ENCODE measurements around the gene GPR132.
A peak's percentile ranks its signal among the peaks of the same experiment; 100 is the strongest.

Gene GPR132

GRCh38 chr14:105073720-105074600 is 8.7 kb upstream of the GPR132 start:
- no peak for DNase-seq

DNA sequence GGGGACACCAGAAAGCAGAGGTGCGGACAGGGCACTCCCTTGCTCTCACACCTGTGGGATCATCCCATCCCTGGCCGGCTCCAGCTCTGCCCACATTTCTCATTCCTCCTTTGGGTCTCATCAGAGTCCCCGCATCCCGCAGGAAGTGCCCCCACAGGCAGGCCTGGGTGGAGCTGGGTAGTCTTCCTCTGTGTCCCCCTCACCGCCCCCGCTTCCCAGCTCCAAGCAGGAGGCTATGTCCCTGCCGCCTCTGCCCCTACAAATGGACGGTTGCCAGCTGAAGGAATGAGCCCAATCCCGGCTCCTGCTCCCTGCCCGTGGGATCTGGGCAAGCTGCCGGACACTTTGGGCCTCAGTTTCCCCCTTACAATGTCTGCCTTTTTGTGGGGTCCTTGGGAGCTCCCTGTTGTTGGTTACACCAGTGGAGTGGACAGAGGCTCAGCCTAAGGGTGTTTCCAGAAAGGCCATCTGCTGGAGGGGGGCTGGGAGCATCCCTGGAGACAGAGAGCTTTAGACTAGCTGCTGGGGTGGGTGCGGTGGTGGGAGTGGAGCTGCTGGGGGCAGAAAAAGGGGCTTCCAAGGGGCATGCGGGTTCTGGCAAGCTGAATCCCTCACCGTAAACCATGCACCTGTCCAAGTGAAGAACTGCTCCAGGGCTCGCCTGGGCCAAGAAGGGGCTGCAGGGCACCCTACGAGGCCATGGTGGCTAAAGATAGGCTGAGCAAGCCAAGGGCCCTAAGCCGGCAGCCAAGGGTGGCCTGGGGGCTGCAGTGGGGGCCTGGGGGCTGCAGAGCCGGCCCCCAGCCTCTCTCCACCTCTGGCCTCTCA is 7.9 kb upstream of the GPR132 start:
- DNase-seq, result no peak

DNA sequence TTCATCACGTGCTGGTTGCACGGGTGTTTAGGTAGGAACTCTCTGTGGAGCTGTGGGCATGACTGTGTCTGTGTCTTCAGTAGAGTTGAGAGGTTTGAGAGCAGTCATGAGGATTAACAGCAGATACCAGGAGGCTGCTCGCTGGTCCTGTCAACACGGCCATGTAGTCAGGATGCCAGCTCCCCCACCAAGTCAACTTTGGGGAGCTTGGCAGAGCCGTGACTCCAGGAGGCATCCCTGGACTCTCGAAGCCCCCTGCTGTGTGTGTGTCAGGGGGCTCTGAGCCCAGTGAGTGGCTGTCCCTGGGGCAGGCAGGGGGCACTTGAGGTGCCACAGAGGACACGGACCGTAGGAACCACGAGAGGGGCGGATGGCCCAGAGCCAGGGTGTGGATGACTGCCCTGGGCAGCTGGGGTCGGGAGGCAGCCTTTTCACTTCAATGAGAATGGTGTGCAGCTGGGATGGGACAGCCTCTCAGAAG is 7.2 kb upstream of the GPR132 start:
- no peak for DNase-seq

GRCh38 chr14:105071942-105072341 is 6.7 kb upstream of the GPR132 start:
- no peak for DNase-seq

DNA sequence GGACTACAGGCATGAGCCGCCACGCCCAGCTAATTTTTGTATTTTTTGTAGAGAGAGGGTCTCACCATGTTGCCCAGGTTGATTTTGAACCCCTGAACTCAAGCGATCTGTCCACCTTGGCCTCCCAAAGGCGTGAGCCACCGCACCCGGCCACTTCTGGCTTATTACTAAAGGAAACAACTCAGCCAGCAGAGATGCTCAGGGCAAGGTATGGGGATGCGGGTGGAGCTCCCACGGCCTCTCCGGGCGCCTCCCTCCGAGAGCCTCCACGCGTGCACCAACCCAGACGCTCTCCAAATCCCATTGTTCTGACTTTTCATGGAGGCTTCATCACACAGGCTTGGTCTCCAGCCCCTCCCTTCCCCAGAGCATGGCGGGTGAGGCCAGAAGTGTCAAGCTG is 6.1 kb upstream of the GPR132 start:
- DNase-seq, result no peak

- DNase-seq, result peak; percentile 85
Measured at GRCh38 chr14:105070760-105071137, 5.5 kb upstream of the GPR132 start.

GRCh38 chr14:105069871-105070759 is 4.9 kb upstream of the GPR132 start:
- peak; percentile 99 for DNase-seq

- DNase-seq, result no peak
Measured at GRCh38 chr14:105069522-105069870, 4.3 kb upstream of the GPR132 start.

DNA sequence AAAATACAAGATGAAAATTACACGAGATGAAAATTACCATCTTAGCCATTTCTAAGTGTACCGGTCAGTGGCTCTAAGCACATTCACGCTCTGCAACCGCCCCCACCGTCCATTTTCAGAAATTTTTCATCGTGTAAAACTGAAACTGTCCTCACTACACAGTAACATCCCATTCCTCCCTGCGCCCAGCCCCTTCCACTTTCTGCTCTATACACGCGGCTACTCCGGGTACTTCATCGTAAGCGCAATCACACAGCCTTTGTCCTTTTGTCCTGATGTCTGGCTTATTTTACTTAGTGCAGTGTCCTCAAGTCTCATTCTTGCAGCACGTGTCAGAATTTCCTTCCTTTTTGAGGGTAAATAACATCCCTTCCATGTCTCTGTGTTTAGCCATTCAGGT is 3.6 kb upstream of the GPR132 start:
- DNase-seq, result peak; percentile 86

DNA sequence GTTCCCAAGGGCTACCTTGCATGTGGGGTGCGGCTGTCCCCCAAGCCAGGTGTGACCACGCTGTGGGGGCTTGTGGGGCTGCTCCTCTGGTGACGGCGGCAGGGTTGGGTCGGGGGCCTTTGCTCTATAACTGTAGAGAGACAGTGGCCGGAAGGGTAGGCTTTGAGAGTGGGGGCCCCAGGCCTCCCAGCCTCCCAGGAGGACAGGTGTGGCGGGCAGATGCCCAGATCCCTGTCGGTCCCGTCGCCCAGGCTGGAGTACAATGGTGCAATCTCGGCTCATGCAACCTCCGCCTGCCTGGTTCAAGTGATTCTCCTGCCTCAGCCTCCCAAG is 2.7 kb upstream of the GPR132 start:
- no peak for DNase-seq

GRCh38 chr14:105067140-105067968 is 2.1 kb upstream of the GPR132 start:
- peak; percentile 60 for DNase-seq

GRCh38 chr14:105066240-105067071 is 1.2 kb upstream of the GPR132 start:
- DNase-seq, result peak; percentile 55

DNA sequence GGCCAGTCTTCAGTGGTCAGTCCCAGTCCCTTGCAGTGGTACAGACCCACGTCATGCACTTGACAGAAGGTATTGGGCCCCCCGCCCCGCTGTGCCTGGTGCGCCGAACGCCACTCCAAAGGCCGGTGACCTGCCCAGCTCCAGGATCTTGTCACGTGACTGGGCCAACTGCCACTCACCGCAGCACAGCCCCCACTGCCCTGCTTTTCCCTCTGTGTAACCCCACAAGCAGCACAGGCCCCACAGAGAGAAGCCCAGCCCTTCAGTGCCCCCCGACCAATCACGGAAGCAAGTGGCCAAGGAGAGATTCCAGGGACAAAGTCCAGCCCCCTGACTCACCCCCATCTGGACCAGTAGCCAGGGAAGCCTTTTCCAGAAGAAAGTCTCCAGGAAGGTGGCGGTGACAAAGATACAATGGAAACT is 498 bp downstream of the GPR132 start:
- peak; percentile 78 for DNase-seq

DNA sequence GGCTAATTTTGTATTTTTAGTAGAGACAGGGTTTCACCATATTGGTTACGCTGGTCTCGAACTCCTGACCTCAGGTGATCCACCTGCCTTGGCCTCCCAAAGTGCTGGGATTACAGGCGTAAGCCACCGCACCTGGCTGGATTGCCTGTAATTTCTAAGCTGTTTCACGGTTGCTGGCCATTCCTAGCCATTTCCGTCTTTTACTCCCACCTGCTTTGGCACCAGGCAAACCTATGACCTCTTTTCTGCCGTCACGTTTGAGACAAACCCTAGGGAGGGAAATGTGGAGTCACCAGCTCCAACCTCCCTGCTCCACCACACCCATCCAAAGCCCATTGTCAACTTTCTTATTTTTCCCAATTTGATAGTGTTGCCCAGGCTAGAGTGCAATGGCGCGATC is 1.2 kb downstream of the GPR132 start:
- no peak for DNase-seq

DNA sequence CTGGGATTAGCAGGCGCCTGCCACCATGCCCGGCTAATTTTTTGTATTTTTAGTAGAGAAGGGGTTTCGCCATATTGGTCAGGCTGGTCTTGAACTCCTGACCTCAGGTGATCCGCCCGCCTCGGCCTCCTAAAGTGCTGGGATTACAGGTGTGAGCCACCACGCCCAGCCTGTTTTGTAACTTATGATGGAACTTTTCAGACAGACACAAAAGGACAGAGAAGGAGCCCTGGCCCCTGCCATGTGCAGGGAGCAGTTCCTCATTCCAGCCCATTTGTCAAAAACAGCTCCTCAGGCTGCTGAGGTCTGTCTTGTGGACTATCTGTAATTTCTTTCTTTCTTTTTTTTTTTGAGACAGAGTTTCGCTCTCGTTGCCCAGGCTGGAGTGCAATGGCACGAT is 1.7 kb downstream of the GPR132 start:
- peak; percentile 59 for DNase-seq

DNA sequence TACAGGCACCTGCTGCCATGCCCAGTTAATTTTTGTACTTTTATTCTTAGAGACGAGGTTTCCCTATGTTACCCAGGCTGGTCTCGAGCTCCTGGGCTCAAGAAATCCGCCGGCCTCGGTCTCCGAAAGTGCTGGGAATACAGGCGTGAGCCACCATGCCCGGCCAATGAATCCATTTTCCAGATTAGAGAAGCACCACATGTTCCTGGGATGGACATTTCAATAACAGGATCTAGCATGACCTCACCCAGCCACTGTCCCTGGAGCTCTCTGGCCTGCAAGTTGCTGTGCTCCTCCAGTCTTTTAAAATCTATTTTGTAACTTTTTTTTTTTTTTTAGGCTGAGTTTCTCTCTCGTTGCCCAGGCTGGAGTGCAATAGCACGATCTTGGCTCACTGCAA is 2.2 kb downstream of the GPR132 start:
- no peak for DNase-seq

DNA sequence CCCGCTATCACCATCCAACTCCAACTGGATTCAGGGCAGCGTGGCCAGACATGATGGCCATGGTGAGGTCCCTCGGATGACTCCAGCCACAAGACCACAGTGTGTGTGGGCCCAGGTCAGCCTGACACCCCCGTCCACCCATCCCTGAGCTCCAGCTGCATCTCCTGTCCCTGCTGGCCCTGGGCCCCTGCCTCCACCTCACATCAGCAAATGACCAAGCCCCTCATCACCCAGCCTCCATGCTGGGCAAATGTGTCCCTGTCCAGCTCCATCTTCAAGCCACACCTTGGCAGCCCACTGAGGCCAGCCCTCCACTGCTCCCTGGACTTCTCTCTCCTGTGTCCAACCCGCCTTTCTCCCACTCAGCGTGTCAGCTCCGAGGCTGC is 3.2 kb downstream of the GPR132 start:
- DNase-seq, result no peak

DNA sequence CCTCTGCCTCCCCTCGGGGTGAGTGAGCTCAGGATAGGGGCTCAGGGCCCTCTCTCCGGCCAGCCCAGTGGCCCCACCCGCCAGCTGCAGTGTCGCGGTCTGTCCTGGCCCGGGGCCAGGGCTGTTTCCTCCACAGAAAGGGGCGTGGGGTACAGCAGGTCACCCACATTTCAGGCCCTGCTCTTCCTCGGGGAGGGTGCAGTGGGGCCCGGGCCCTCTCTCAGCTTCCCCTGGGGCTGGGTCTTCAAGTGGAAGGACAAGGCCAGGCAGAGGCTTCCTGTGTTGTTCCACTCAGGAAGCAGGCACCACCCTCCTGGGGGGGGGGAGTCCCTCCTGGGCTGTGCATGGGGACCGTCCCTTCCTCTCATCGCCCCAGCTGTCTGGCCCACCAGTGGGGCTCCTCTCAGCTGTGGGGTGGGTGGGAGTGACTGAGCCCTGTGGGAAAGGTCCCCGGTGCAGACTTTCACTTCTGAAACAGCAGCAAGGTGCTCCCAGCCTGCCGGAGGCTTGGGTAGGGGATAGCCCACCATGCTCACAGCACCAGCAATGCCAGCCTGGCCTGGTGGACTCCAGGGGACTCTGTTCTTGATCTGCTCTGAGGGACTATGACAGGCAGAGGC is 3.7 kb downstream of the GPR132 start:
- peak; percentile 45 for DNase-seq

- peak; percentile 52 for DNase-seq
Measured at GRCh38 chr14:105060751-105061427, 4.3 kb downstream of the GPR132 start.

- no peak for DNase-seq
Measured at GRCh38 chr14:105059925-105060565, 5.2 kb downstream of the GPR132 start.
